Calu3 (cell line): Measurements from ENCODE around the gene ALK. TPM values are rescaled to one million over a fixed set of nuclear protein-coding genes. Genes with fewer than 3 reads are reported as not detected.

Experiments used
- BruUV-seq: library from RNA; stranded (reverse); fragments of 400-500 nt; replicated peaks from 2 replicates; lab custom pipeline; 2021; lab: Mats Ljungman, UMichigan
- CTCF ChIA-PET: fragments of 300-600 bp; sonication (Branson Sonifier 250); formaldehyde crosslinking; loops from one replicate; lab custom pipeline; 2022; ENCODE audit warnings: antibody characterized with exemption; lab: Charles Lee
- DNase-seq: peaks from one replicate; pipeline ENCODE4 v3.0.0; 2022
- H3K27ac Mint-ChIP-seq: one replicate; pipeline ENCODE4 v1.8.0; 2022; ENCODE audit warnings: mixed read lengths; ENCODE audit not compliant: unreplicated experiment
- H3K27me3 Mint-ChIP-seq: one replicate; pipeline ENCODE4 v1.8.0; 2022; ENCODE audit warnings: mixed read lengths; ENCODE audit not compliant: unreplicated experiment
- H3K36me3 Mint-ChIP-seq: one replicate; pipeline ENCODE4 v1.8.0; 2022; ENCODE audit warnings: mild to moderate bottlenecking, moderate library complexity, mixed read lengths; ENCODE audit not compliant: insufficient read depth, unreplicated experiment
- H3K4me1 Mint-ChIP-seq: one replicate; pipeline ENCODE4 v1.8.0; 2022; ENCODE audit warnings: mild to moderate bottlenecking, low read depth, mixed read lengths; ENCODE audit not compliant: unreplicated experiment
- H3K4me3 Mint-ChIP-seq: one replicate; pipeline ENCODE4 v1.8.0; 2022; ENCODE audit warnings: mild to moderate bottlenecking, low read depth, moderate library complexity, mixed read lengths; ENCODE audit not compliant: unreplicated experiment
- H3K9me3 Mint-ChIP-seq: one replicate; pipeline ENCODE4 v1.8.0; 2022; ENCODE audit warnings: low read depth, mixed read lengths; ENCODE audit not compliant: unreplicated experiment
- intact Hi-C: fragments of 100-400 bp; cut with micrococcal nuclease; formaldehyde crosslinking; loops from one replicate; pipeline ENCODE4 v1.10.0; 2022; ENCODE audit not compliant: unreplicated experiment
- total RNA-seq: library from RNA; stranded (reverse); gene quantifications from 2 replicates; pipeline ENCODE4 v1.2.3, GENCODE V29; 2022
- TF ChIP-seq, protein P1 (sequence below): fragments of 200-600 bp; IDR thresholded peaks from one replicate; pipeline ENCODE4 v1.8.0; 2022; ENCODE audit warnings: antibody characterized with exemption; ENCODE audit not compliant: unreplicated experiment

ALK gene
- total RNA-seq, 1 experiment from 2014 or later = not detected

DNA sequence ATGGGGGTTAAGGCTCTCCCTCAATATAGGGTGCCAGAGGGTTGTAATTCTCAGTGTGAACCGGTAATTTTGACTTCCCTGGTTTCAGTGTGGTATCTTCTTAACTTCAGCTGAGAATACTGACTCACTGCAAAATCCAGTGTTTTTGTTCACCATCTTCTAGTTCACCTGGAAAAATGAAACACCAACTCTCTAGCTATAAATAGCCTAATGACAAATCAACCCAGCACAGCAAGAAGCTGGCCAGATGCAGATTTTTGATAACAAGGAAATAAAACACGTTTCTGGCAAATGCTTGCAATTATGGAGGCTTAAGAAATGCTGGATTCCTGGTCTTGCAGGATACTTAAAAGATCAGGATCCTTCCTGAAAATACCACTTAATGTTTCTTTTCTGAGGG lies 613.9 kb downstream of the ALK start:
- no peaks in the 10 kb centered on the region for H3K9me3 Mint-ChIP-seq
- intact Hi-C loops = loop anchor here (5.0 kb wide), 1 partner anchor 765 kb away; no protein-coding TSS in a partner anchor
- no peak overlapping the region for H3K4me3 Mint-ChIP-seq
- peaks cover 92% of the 10 kb centered on the region for H3K27me3 Mint-ChIP-seq
- BruUV-seq = no TSS peak
- H3K27ac Mint-ChIP-seq = no peak overlapping the region
- CTCF ChIA-PET = interaction anchor here (1.0 kb wide), 1 partner anchor 12 kb away, joined by 3 read pairs; no protein-coding TSS in a partner anchor
- DNase-seq = no peak
- H3K36me3 Mint-ChIP-seq = no peaks in the 10 kb centered on the region
- no peaks in the 10 kb centered on the region for H3K4me1 Mint-ChIP-seq
- TF ChIP-seq, protein P1, sequence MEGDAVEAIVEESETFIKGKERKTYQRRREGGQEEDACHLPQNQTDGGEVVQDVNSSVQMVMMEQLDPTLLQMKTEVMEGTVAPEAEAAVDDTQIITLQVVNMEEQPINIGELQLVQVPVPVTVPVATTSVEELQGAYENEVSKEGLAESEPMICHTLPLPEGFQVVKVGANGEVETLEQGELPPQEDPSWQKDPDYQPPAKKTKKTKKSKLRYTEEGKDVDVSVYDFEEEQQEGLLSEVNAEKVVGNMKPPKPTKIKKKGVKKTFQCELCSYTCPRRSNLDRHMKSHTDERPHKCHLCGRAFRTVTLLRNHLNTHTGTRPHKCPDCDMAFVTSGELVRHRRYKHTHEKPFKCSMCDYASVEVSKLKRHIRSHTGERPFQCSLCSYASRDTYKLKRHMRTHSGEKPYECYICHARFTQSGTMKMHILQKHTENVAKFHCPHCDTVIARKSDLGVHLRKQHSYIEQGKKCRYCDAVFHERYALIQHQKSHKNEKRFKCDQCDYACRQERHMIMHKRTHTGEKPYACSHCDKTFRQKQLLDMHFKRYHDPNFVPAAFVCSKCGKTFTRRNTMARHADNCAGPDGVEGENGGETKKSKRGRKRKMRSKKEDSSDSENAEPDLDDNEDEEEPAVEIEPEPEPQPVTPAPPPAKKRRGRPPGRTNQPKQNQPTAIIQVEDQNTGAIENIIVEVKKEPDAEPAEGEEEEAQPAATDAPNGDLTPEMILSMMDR = no peak

DNA sequence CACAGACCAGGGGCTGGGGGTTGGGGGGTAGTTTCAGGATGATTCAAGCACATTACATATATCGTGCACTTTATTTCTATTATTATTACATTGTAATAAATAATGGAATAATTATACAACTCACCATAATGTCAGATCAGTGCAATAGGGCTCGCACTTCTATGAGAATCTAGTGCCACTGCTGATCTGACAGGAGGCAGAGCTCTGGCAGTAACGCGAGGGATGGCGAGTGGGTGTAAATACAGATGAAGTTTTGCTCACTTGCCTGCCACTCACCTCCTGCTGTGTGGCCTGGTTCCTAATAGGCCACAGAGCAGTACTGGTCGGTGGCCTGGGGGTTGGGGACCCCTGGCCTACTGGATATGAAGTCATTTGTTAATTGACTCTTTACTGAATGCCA lies 615.6 kb downstream of the ALK start:
- DNase-seq = no peak
- CTCF ChIA-PET = interaction anchor here (1.4 kb wide), 1 partner anchor 10 kb away, joined by 3 read pairs; no protein-coding TSS in a partner anchor
- Mint-ChIP-seq H3K4me3 (no peak overlapping the region), H3K27ac (no peak overlapping the region), H3K36me3 (no peaks in the 10 kb centered on the region), H3K4me1 (no peaks in the 10 kb centered on the region), H3K9me3 (no peaks in the 10 kb centered on the region), H3K27me3 (peaks cover 92% of the 10 kb centered on the region)
- BruUV-seq = no TSS peak
- intact Hi-C loops = loop anchor here (5.0 kb wide), 1 partner anchor 767 kb away; no protein-coding TSS in a partner anchor
- TF ChIP-seq, protein P1 = no peak

DNA sequence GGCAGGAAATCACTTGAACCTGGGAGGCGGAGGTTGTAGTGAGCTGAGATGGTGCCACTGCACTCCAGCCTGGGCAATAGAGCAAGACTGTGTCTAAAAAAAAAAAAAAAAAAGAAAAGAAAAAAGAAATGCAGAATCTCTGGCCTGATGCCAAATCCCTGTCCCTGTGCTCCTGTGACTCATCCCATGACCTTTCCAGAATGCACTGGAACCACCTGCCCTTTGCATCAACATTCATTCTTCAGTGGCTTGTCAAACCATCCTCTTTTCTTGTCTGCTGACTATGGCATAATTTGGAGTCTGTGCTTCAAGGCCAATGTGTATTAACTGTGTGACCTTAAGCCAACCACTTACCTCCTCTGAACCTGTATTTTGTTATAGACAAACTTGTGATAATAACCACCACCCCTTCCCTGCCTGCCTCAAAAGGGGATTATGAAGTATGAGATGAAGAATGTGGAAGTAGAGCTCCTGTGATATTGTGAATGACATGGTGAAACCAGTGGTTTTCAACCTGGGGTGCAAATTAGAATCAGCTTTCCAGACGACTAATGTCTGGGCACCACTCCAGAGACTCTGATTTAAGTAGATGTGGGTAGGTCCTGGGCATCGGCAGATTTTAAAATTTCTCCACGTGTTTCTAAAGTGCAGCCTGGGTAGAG lies 616.9 kb downstream of the ALK start:
- TF ChIP-seq, protein P1 = no peak
- Mint-ChIP-seq H3K4me3 (no peak overlapping the region), H3K9me3 (no peaks in the 10 kb centered on the region), H3K4me1 (no peaks in the 10 kb centered on the region), H3K36me3 (no peaks in the 10 kb centered on the region), H3K27ac (no peak overlapping the region), H3K27me3 (peaks cover 93% of the 10 kb centered on the region)
- no TSS peak for BruUV-seq
- CTCF ChIA-PET = interaction anchor here (0.7 kb wide), 1 partner anchor 502 kb away, joined by 5 read pairs; no protein-coding TSS in a partner anchor
- intact Hi-C loops = loop anchor here (5.0 kb wide), 1 partner anchor 768 kb away; no protein-coding TSS in a partner anchor
- DNase-seq = no peak

DNA sequence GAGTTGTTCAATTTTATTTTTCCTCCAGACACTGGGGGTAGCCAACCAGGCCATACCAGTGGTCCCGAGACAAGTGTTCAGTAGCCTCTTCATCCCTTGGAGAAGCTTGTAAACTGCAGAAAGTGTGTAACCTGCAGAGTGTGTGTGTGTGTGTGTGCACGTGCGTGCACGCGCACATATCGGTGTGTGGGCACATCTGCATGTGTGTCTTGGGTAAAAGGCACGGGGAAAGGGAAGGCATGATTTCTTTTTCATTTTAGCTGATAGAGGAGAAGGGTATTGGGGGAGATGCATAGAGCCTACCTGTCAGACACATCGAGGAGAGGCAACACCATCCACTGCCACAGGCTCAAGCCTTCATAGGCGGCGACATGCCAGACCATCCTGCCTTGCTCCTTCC lies 624.8 kb downstream of the ALK start:
- Mint-ChIP-seq H3K27me3 (peaks cover 95% of the 10 kb centered on the region), H3K9me3 (no peaks in the 10 kb centered on the region), H3K36me3 (no peaks in the 10 kb centered on the region), H3K4me1 (no peaks in the 10 kb centered on the region), H3K27ac (no peak overlapping the region), H3K4me3 (no peak overlapping the region)
- TF ChIP-seq, protein P1 = no peak
- intact Hi-C loops = loop anchor here (10.0 kb wide), 1 partner anchor 728 kb away; no protein-coding TSS in a partner anchor
- CTCF ChIA-PET = no interaction called here
- no peak for DNase-seq
- no TSS peak for BruUV-seq
